Measurements from ENCODE around the gene SEMA3A. TPM values are rescaled to one million over a fixed set of nuclear protein-coding genes. Genes with fewer than 3 reads are reported as not detected.

SEMA3A gene
- total and polyA plus RNA-seq, 2 experiments from 2014 or later: 19.8 to 46.4 TPM

DNA sequence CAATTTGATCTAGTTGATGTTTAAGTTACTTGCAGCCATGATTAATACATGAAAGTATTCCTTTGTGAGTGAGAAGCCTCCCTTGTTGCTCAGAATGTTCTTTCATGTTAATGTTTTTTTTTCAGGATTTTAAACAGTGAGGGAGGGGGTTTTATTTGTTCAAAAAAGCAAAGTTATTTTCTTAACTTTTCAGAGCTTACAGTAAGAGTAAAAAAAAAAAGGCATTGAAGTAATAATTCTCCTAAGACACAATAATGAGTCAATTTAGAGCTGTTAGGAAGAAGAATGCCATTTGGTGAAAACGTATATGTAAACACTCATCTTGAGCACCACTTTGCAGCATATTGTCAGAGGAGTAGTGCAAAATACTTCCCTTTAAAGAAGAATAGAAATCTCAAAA is 105.8 kb downstream of the SEMA3A start:
- H3K9me2 ChIP-seq (ENCODE audit: insufficient read depth): no peaks in the 10 kb centered on the region
- H3K4me2 ChIP-seq: no peak overlapping the region
- no peaks in the 10 kb centered on the region; the same call in 1 of the 2 replicates for H3K79me2 ChIP-seq (replicated peaks; ENCODE audit: insufficient read depth)
- peaks cover 31% of the 10 kb centered on the region for H3K4me1 ChIP-seq (ENCODE audit: insufficient read depth)
- no peak for ATAC-seq
- H3K4me3 ChIP-seq: no peak overlapping the region
- DNase-seq (ENCODE audit: low spot score): no peak
- no peaks in the 10 kb centered on the region for H3F3A ChIP-seq (replicated peaks; ENCODE audit: low read depth)
- H3K27ac ChIP-seq (ENCODE audit: low read depth): no peak overlapping the region
- H3K27me3 ChIP-seq (ENCODE audit: insufficient read depth): no peaks in the 10 kb centered on the region
- H3K36me3 Mint-ChIP-seq (ENCODE audit: low read depth): no peaks in the 10 kb centered on the region
- H3K27me3 Mint-ChIP-seq (ENCODE audit: insufficient read depth, low read depth, poor library complexity): peaks cover 4% of the 10 kb centered on the region
- no peaks in the 10 kb centered on the region for H3K36me3 ChIP-seq (ENCODE audit: insufficient read depth)
- TF ChIP-seq, protein P1, sequence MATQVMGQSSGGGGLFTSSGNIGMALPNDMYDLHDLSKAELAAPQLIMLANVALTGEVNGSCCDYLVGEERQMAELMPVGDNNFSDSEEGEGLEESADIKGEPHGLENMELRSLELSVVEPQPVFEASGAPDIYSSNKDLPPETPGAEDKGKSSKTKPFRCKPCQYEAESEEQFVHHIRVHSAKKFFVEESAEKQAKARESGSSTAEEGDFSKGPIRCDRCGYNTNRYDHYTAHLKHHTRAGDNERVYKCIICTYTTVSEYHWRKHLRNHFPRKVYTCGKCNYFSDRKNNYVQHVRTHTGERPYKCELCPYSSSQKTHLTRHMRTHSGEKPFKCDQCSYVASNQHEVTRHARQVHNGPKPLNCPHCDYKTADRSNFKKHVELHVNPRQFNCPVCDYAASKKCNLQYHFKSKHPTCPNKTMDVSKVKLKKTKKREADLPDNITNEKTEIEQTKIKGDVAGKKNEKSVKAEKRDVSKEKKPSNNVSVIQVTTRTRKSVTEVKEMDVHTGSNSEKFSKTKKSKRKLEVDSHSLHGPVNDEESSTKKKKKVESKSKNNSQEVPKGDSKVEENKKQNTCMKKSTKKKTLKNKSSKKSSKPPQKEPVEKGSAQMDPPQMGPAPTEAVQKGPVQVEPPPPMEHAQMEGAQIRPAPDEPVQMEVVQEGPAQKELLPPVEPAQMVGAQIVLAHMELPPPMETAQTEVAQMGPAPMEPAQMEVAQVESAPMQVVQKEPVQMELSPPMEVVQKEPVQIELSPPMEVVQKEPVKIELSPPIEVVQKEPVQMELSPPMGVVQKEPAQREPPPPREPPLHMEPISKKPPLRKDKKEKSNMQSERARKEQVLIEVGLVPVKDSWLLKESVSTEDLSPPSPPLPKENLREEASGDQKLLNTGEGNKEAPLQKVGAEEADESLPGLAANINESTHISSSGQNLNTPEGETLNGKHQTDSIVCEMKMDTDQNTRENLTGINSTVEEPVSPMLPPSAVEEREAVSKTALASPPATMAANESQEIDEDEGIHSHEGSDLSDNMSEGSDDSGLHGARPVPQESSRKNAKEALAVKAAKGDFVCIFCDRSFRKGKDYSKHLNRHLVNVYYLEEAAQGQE (IDR thresholded peaks at IDR 0.05; ENCODE audit: unreplicated experiment): no peak
- TF ChIP-seq EZH2 (IDR thresholded peaks at IDR 0.05; ENCODE audit: low read depth, unreplicated experiment) (no peak), EZH2phosphoT487 (IDR thresholded peaks at IDR 0.05; ENCODE audit: unreplicated experiment) (no peak), JUNB (IDR thresholded peaks at IDR 0.05; ENCODE audit: unreplicated experiment) (no peak), ZNF114 (CRISPR knock-in tag; IDR thresholded peaks at IDR 0.05) (no peak), NANOG (IDR thresholded peaks at IDR 0.05; ENCODE audit: borderline replicate concordance) (no peak), ZNF331 (CRISPR knock-in tag; IDR thresholded peaks at IDR 0.05; ENCODE audit: low read depth) (no peak), POLR2AphosphoS5 (IDR thresholded peaks at IDR 0.05; ENCODE audit: low read depth) (no peak), STAT1 (IDR thresholded peaks at IDR 0.05; ENCODE audit: unreplicated experiment) (no peak), CREB1 (CRISPR knock-in tag; IDR thresholded peaks at IDR 0.05; ENCODE audit: low read depth) (no peak)
- TF ChIP-seq, protein P2, sequence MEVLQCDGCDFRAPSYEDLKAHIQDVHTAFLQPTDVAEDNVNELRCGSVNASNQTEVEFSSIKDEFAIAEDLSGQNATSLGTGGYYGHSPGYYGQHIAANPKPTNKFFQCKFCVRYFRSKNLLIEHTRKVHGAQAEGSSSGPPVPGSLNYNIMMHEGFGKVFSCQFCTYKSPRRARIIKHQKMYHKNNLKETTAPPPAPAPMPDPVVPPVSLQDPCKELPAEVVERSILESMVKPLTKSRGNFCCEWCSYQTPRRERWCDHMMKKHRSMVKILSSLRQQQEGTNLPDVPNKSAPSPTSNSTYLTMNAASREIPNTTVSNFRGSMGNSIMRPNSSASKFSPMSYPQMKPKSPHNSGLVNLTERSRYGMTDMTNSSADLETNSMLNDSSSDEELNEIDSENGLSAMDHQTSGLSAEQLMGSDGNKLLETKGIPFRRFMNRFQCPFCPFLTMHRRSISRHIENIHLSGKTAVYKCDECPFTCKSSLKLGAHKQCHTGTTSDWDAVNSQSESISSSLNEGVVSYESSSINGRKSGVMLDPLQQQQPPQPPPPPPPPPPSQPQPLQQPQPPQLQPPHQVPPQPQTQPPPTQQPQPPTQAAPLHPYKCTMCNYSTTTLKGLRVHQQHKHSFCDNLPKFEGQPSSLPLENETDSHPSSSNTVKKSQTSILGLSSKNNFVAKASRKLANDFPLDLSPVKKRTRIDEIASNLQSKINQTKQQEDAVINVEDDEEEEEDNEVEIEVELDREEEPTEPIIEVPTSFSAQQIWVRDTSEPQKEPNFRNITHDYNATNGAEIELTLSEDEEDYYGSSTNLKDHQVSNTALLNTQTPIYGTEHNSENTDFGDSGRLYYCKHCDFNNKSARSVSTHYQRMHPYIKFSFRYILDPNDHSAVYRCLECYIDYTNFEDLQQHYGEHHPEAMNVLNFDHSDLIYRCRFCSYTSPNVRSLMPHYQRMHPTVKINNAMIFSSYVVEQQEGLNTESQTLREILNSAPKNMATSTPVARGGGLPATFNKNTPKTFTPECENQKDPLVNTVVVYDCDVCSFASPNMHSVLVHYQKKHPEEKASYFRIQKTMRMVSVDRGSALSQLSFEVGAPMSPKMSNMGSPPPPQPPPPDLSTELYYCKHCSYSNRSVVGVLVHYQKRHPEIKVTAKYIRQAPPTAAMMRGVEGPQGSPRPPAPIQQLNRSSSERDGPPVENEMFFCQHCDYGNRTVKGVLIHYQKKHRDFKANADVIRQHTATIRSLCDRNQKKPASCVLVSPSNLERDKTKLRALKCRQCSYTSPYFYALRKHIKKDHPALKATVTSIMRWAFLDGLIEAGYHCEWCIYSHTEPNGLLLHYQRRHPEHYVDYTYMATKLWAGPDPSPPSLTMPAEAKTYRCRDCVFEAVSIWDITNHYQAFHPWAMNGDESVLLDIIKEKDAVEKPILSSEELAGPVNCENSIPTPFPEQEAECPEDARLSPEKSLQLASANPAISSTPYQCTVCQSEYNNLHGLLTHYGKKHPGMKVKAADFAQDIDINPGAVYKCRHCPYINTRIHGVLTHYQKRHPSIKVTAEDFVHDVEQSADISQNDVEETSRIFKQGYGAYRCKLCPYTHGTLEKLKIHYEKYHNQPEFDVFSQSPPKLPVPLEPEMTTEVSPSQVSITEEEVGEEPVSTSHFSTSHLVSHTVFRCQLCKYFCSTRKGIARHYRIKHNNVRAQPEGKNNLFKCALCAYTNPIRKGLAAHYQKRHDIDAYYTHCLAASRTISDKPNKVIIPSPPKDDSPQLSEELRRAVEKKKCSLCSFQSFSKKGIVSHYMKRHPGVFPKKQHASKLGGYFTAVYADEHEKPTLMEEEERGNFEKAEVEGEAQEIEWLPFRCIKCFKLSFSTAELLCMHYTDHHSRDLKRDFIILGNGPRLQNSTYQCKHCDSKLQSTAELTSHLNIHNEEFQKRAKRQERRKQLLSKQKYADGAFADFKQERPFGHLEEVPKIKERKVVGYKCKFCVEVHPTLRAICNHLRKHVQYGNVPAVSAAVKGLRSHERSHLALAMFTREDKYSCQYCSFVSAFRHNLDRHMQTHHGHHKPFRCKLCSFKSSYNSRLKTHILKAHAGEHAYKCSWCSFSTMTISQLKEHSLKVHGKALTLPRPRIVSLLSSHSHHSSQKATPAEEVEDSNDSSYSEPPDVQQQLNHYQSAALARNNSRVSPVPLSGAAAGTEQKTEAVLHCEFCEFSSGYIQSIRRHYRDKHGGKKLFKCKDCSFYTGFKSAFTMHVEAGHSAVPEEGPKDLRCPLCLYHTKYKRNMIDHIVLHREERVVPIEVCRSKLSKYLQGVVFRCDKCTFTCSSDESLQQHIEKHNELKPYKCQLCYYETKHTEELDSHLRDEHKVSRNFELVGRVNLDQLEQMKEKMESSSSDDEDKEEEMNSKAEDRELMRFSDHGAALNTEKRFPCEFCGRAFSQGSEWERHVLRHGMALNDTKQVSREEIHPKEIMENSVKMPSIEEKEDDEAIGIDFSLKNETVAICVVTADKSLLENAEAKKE (CRISPR knock-in tag; IDR thresholded peaks at IDR 0.05): no peak
- TF ChIP-seq, protein P3, sequence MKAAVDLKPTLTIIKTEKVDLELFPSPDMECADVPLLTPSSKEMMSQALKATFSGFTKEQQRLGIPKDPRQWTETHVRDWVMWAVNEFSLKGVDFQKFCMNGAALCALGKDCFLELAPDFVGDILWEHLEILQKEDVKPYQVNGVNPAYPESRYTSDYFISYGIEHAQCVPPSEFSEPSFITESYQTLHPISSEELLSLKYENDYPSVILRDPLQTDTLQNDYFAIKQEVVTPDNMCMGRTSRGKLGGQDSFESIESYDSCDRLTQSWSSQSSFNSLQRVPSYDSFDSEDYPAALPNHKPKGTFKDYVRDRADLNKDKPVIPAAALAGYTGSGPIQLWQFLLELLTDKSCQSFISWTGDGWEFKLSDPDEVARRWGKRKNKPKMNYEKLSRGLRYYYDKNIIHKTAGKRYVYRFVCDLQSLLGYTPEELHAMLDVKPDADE (IDR thresholded peaks at IDR 0.05): no peak
- TF ChIP-seq, protein P4, sequence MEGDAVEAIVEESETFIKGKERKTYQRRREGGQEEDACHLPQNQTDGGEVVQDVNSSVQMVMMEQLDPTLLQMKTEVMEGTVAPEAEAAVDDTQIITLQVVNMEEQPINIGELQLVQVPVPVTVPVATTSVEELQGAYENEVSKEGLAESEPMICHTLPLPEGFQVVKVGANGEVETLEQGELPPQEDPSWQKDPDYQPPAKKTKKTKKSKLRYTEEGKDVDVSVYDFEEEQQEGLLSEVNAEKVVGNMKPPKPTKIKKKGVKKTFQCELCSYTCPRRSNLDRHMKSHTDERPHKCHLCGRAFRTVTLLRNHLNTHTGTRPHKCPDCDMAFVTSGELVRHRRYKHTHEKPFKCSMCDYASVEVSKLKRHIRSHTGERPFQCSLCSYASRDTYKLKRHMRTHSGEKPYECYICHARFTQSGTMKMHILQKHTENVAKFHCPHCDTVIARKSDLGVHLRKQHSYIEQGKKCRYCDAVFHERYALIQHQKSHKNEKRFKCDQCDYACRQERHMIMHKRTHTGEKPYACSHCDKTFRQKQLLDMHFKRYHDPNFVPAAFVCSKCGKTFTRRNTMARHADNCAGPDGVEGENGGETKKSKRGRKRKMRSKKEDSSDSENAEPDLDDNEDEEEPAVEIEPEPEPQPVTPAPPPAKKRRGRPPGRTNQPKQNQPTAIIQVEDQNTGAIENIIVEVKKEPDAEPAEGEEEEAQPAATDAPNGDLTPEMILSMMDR (conservative IDR thresholded peaks at IDR 0.05; ENCODE audit: low read depth in 2 of 2): no peak
- H3K27ac Mint-ChIP-seq: no peak overlapping the region; the same call in 1 of the 2 replicates
- H4K20me1 ChIP-seq (replicated peaks; ENCODE audit: insufficient read depth): no peaks in the 10 kb centered on the region
- H3K9me3 Mint-ChIP-seq: no peaks in the 10 kb centered on the region
- H3K4me3 Mint-ChIP-seq: no peak overlapping the region
- H3K4me1 Mint-ChIP-seq: peaks cover 33% of the 10 kb centered on the region
- no peak overlapping the region for H2AFZ ChIP-seq
